WI38 (cell line): ENCODE measurements around the gene USP44.
"Not testable (repeated sequence)": the region's sequence is repeated elsewhere in the genome, so short reads cannot be mapped to it uniquely, and the experiment has no call there.

ENCODE experiments used
- H3K4me3 ChIP-seq: 2 replicates; pipeline ENCODE4 v1.5.1; 2011; ENCODE audit warnings: low read depth, mild to moderate bottlenecking, control low read depth, low read length
- CTCF ChIP-seq: IDR thresholded peaks from 2 replicates; pipeline ENCODE4 v1.5.1; 2012; ENCODE audit warnings: low read depth, mild to moderate bottlenecking, control low read depth, low read length

USP44 gene

DNA sequence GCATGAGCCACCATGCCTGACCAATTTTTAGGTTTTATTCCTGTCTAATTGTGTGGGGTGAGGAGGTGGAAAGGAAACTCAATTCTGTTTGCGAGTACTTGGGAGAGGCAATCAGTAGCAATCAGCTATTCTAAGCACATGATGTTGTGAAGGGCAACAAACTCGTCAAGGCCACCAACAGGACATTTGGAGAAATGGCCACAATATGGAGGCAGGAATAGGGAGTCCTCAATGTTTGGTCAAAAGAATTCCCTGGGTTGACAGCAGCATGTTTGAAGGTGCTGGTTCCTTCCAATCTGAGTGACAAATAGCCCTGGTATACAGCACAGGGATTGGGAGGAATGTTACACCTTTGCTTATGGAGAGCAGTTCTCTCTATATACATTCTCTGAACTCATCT, 32.7 kb upstream of the USP44 start:
- no peak overlapping the region for H3K4me3 ChIP-seq
- no peak for TF ChIP-seq CTCF

- TF ChIP-seq CTCF: peak; percentile 43
- no peak overlapping the region for H3K4me3 ChIP-seq
Measured at GRCh38 chr12:95582230-95583058, 31.2 kb upstream of the USP44 start.

- TF ChIP-seq CTCF: no peak
- H3K4me3 ChIP-seq: no peak overlapping the region
Measured at GRCh38 chr12:95577820-95578219, 26.5 kb upstream of the USP44 start.

DNA sequence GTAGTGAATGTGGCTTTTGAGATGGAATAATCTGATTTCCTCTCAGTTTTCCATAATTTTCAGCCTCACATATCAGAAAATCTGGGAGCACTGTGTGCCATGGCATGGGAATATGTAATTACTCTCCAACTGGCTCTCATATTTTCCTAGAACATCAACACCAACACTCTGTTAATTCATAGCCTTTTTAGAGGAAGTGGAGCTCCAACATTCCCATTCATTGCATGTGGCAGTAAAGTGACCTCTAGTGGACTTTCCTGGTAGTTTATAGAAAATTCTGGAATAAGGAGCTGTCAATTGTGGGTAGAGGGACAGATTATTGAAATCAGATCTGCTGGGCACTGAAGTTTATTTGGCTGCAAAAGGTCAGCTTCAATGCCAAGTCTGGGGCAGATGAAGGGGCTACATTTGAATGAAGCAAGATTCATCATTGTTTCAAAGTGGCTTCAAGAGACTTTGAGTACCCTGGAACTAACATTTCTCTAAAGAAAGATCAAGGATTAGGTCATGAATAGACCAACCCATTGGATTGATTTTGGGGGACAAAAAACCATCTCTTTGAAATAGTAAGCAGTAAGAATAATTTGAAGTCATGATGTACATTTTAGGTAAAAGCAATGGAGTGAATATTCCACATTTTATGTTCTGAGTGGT, 23.6 kb upstream of the USP44 start:
- no peak overlapping the region for H3K4me3 ChIP-seq
- peak; percentile 55 for TF ChIP-seq CTCF

GRCh38 chr12:95573951-95574576, 22.8 kb upstream of the USP44 start:
- no peak overlapping the region for H3K4me3 ChIP-seq

GRCh38 chr12:95571369-95571768, 20.1 kb upstream of the USP44 start:
- no peak overlapping the region for H3K4me3 ChIP-seq
- no peak for TF ChIP-seq CTCF

More at GRCh38 chr12:95573951-95574576, 22.8 kb upstream of the USP44 start:
- no peak for TF ChIP-seq CTCF

DNA sequence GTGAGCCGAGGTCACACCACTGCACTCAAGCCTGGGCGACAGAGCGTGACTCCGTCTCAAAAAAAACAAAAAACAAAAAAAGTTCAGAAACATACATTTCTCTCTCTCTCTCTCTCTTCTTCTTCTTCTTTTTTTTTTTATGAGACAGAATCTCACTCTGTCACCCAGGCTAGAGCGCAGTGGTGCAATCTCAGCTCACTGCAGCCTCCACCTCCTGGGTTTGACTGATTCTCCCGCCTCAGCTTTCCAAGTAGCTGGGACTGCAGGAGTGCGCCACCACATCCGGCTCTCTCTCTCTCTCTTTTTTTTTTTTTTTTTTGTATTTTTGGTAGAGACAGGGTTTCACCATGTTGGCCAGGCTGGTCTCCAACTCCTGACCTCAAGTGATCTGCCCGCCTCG, 16.8 kb upstream of the USP44 start:
- not testable (repeated sequence) for H3K4me3 ChIP-seq
